H1 (cell line): Measurements from ENCODE around the gene RAB31. TPM values are rescaled to one million over a fixed set of nuclear protein-coding genes. Genes with fewer than 3 reads are reported as not detected.

Experiments used
- CTCF ChIA-PET: fragments of 300-600 bp; sonication (Branson Sonifier 250); formaldehyde crosslinking; loops from one replicate; lab custom pipeline; 2021; ENCODE audit not compliant: partially characterized antibody; lab: Charles Lee
- POLR2A ChIA-PET: fragments of 300-600 bp; sonication (Branson Sonifier 250); formaldehyde crosslinking; loops from one replicate; lab custom pipeline; 2021; ENCODE audit warnings: inconsistent platforms; ENCODE audit not compliant: partially characterized antibody; lab: Charles Lee
- DNase-seq, 2 experiments: peaks; one replicate each; pipeline versions ENCODE4 v3.0.0 to v3.0.0-alpha.2; 2010 to 2022; ENCODE audit warnings: low spot score in 2 of 2, low read depth in 1 of 2, mixed read lengths in 1 of 2
- FAIRE-seq: peaks from 2 replicates; lab custom pipeline; 2011; peaks lifted over from hg19 to GRCh38; lab: Jason Lieb, UNC
- H2AFZ ChIP-seq: 2 replicates; pipeline ENCODE4 v1.8.1; 2012; ENCODE audit warnings: low read length, inconsistent platforms
- H2AK5ac ChIP-seq: 2 replicates; pipeline ENCODE4 v1.6.1; 2013; ENCODE audit warnings: low read depth, low read length
- H2BK120ac ChIP-seq: replicated peaks from 2 replicates; pipeline ENCODE3; 2013; ENCODE audit warnings: low read depth, low read length, inconsistent platforms
- H2BK12ac ChIP-seq: 2 replicates; pipeline ENCODE4 v1.6.1; 2013; ENCODE audit warnings: low read depth, low read length
- H2BK15ac ChIP-seq: 2 replicates; pipeline ENCODE4 v1.6.1; 2013; ENCODE audit warnings: low read length
- H2BK20ac ChIP-seq: 2 replicates; pipeline ENCODE4 v1.6.1; 2013; ENCODE audit warnings: low read length
- H2BK5ac ChIP-seq: 2 replicates; pipeline ENCODE4 v1.6.1; 2013; ENCODE audit warnings: low read depth, low read length
- H3K14ac ChIP-seq: 2 replicates; pipeline ENCODE4 v1.6.1; 2013; ENCODE audit warnings: inconsistent platforms; ENCODE audit not compliant: insufficient read length
- H3K18ac ChIP-seq: 2 replicates; pipeline ENCODE4 v1.6.1; 2013; ENCODE audit warnings: low read length; ENCODE audit errors: extremely low read depth
- H3K23ac ChIP-seq: 2 replicates; pipeline ENCODE4 v1.6.1; 2013; ENCODE audit warnings: inconsistent platforms; ENCODE audit not compliant: insufficient read length
- H3K23me2 ChIP-seq: 2 replicates; pipeline ENCODE4 v1.6.1; 2013; ENCODE audit warnings: low read depth, low read length
- H3K27ac ChIP-seq: 2 replicates; pipeline ENCODE4 v1.6.1; 2011; ENCODE audit warnings: low read depth, low read length, inconsistent platforms
- H3K27me3 ChIP-seq, 4 experiments: replicated peaks in 1 of 4; 1 replicate in 1 of 4; 2 replicates in 3 of 4; pipeline versions ENCODE4 v1.6.1 to v1.8.1; 2011 to 2013; ENCODE audit warnings: low read length in 3 of 4, mild to moderate bottlenecking in 3 of 4, inconsistent platforms in 2 of 4, mixed read lengths in 2 of 4, moderate library complexity in 1 of 4; ENCODE audit not compliant: control insufficient read depth in 3 of 4, insufficient read depth in 3 of 4; ENCODE audit errors: extremely low read depth in 1 of 4
- H3K36me3 ChIP-seq, 4 experiments: 2 replicates each; pipeline versions ENCODE4 v1.6.1 to v1.8.1; 2011 to 2013; ENCODE audit warnings: mild to moderate bottlenecking in 4 of 4, low read length in 3 of 4, moderate library complexity in 2 of 4, control low read depth in 1 of 4, inconsistent platforms in 1 of 4; ENCODE audit not compliant: insufficient read depth in 4 of 4, control insufficient read depth in 2 of 4
- H3K4ac ChIP-seq: replicated peaks from 2 replicates; pipeline ENCODE3; 2013; ENCODE audit warnings: low read length, low read depth, mixed read lengths, inconsistent platforms; ENCODE audit not compliant: insufficient read length
- H3K4me1 ChIP-seq, 4 experiments: replicated peaks in 1 of 4; 1 replicate in 1 of 4; 2 replicates in 3 of 4; pipeline versions ENCODE4 v1.6.1 to v1.8.1; 2011 to 2013; ENCODE audit warnings: low read length in 3 of 4, inconsistent platforms in 2 of 4, mixed read lengths in 1 of 4; ENCODE audit not compliant: insufficient read depth in 4 of 4, control insufficient read depth in 3 of 4
- H3K4me2 ChIP-seq, 2 experiments: 2 replicates each; pipeline versions ENCODE4 v1.6.1 to v1.8.1; 2011 to 2013; ENCODE audit warnings: low read depth in 2 of 2, low read length in 2 of 2, control low read depth in 1 of 2, inconsistent platforms in 1 of 2, mild to moderate bottlenecking in 1 of 2; ENCODE audit not compliant: insufficient read depth in 1 of 2
- H3K4me3 ChIP-seq, 4 experiments: fragments of 200-600, 300-600 bp in 1 of 4; sonication (generic), shearing (Covaris generic), sonication (Bioruptor Twin) in 1 of 4; 2 replicates each; pipeline versions ENCODE4 v1.5.1 to v1.8.1; 2011 to 2016; ENCODE audit warnings: low read length in 4 of 4, low read depth in 3 of 4, control low read depth in 2 of 4, inconsistent platforms in 2 of 4, mild to moderate bottlenecking in 2 of 4, mixed read lengths in 1 of 4, moderate library complexity in 1 of 4; ENCODE audit not compliant: insufficient read depth in 2 of 4; ENCODE audit errors: extremely low read depth in 1 of 4
- H3K56ac ChIP-seq: replicated peaks from 2 replicates; pipeline ENCODE3; 2013; ENCODE audit warnings: low read depth, mild to moderate bottlenecking, mixed read lengths, low read length, inconsistent platforms; ENCODE audit not compliant: insufficient read length
- H3K79me1 ChIP-seq: 2 replicates; pipeline ENCODE4 v1.6.1; 2013; ENCODE audit warnings: low read depth, low read length, control low read depth
- H3K79me2 ChIP-seq, 2 experiments: 2 replicates each; pipeline versions ENCODE4 v1.6.1 to v1.8.1; 2012 to 2013; ENCODE audit warnings: low read length in 2 of 2, mild to moderate bottlenecking in 2 of 2, inconsistent platforms in 1 of 2; ENCODE audit not compliant: insufficient read depth in 2 of 2, control insufficient read depth in 1 of 2
- H3K9ac ChIP-seq, 4 experiments: replicated peaks in 1 of 4; 1 replicate in 1 of 4; 2 replicates in 3 of 4; pipeline versions ENCODE4 v1.6.1 to v1.8.1; 2011 to 2013; ENCODE audit warnings: low read depth in 3 of 4, low read length in 3 of 4, control low read depth in 2 of 4, mild to moderate bottlenecking in 2 of 4, moderate library complexity in 2 of 4, inconsistent platforms in 1 of 4; ENCODE audit errors: extremely low read depth in 1 of 4
- H3K9me3 ChIP-seq, 2 experiments: 2 replicates each; pipeline versions ENCODE4 v1.6.1 to v1.8.1; 2012 to 2013; ENCODE audit warnings: mild to moderate bottlenecking in 2 of 2, moderate library complexity in 2 of 2, control low read depth in 1 of 2, inconsistent platforms in 1 of 2, low read depth in 1 of 2, low read length in 1 of 2, mixed read lengths in 1 of 2; ENCODE audit not compliant: insufficient read depth in 2 of 2
- H4K20me1 ChIP-seq, 2 experiments: replicated peaks in 1 of 2; 2 replicates each; pipeline versions ENCODE3 to v1.8.1; 2011 to 2013; ENCODE audit warnings: inconsistent platforms in 2 of 2, low read length in 2 of 2, mild to moderate bottlenecking in 1 of 2; ENCODE audit not compliant: insufficient read depth in 2 of 2, control insufficient read depth in 1 of 2
- H4K5ac ChIP-seq: 2 replicates; pipeline ENCODE4 v1.6.1; 2013; ENCODE audit warnings: low read length, low read depth, mixed read lengths, inconsistent platforms; ENCODE audit not compliant: insufficient read length
- H4K8ac ChIP-seq: 2 replicates; pipeline ENCODE4 v1.8.0; 2013; ENCODE audit warnings: mild to moderate bottlenecking, moderate library complexity, low read length, inconsistent platforms; ENCODE audit not compliant: insufficient read depth; ENCODE audit errors: extremely low read depth
- H4K91ac ChIP-seq: replicated peaks from 2 replicates; pipeline ENCODE3; 2013; ENCODE audit warnings: low read length, mixed read lengths, inconsistent platforms; ENCODE audit not compliant: insufficient read length
- ATF2 ChIP-seq: IDR thresholded peaks from 2 replicates; pipeline ENCODE4 v1.6.1; 2012; ENCODE audit warnings: low read length, inconsistent platforms
- BACH1 ChIP-seq: IDR thresholded peaks from 2 replicates; pipeline ENCODE4 v1.6.1; 2012; ENCODE audit warnings: low read length, improper control_type of control experiment
- EZH2 ChIP-seq: fragments of 200-600 bp; sonication (generic); IDR thresholded peaks from 2 replicates; pipeline ENCODE4 v1.7.1; 2012; ENCODE audit warnings: low read depth, mild to moderate bottlenecking, moderate library complexity, low read length, inconsistent platforms; ENCODE audit not compliant: severe bottlenecking
- JUN ChIP-seq: IDR thresholded peaks from 2 replicates; pipeline ENCODE4 v1.6.1; 2011; ENCODE audit warnings: low read depth, mild to moderate bottlenecking, improper control_type of control experiment, low read length
- RAD21 ChIP-seq, 2 experiments: IDR thresholded peaks in 1 of 2; conservative IDR thresholded peaks in 1 of 2; 2 replicates each; pipeline ENCODE4 v1.6.1; 2011; ENCODE audit warnings: low read depth in 2 of 2, low read length in 2 of 2, improper control_type of control experiment in 1 of 2, inconsistent platforms in 1 of 2, mild to moderate bottlenecking in 1 of 2, moderate library complexity in 1 of 2
- SAP30 ChIP-seq: fragments of 300-600 bp; sonication (generic); IDR thresholded peaks from 2 replicates; pipeline ENCODE4 v1.7.1; 2012; ENCODE audit warnings: low read length, moderate library complexity, mild to moderate bottlenecking, inconsistent platforms; ENCODE audit not compliant: insufficient read depth, insufficient replicate concordance
- SIRT6 ChIP-seq: IDR thresholded peaks from one replicate; pipeline ENCODE4 v1.7.1; 2012; ENCODE audit warnings: low read length, inconsistent platforms
- TAF1 ChIP-seq: IDR thresholded peaks from 2 replicates; pipeline ENCODE4 v1.6.1; 2011; ENCODE audit warnings: mild to moderate bottlenecking, low read depth, low read length
- WGBS, 2 experiments: shearing (Covaris generic) in 1 of 2; methylation state at CpG; one replicate each; pipeline versions ENCODE4 v1.1.6 to v1.1.7; 2013 to 2015; ENCODE audit warnings: low lambda C conversion rate in 2 of 2, mixed read lengths in 2 of 2, inconsistent platforms in 1 of 2, low coverage in 1 of 2, missing lambda C conversion rate in 1 of 2; ENCODE audit not compliant: insufficient replicate concordance in 2 of 2, insufficient coverage in 1 of 2, insufficient read length in 1 of 2; ENCODE audit errors: extremely low coverage in 1 of 2, missing lambda C conversion rate in 1 of 2; 5-methylcytosine and 5-hydroxymethylcytosine counted together
- polyA plus RNA-seq, 7 experiments: library from polyadenylated mRNA; depleted of rRNA in 3 of 7; stranded (reverse) in 5 of 7; unstranded in 2 of 7; fragments of >200 nt in 5 of 7; fragments of 200-250 nt in 2 of 7; gene quantifications; 1 replicate in 5 of 7; 2 replicates in 1 of 7; 4 replicates in 1 of 7; pipeline versions ENCODE4 v1.2.1 to v1.2.3, GENCODE V29; 2011 to 2013; ENCODE audit warnings: missing spikeins in 2 of 7, mixed read lengths in 2 of 7
- total RNA-seq: library from RNA; stranded (reverse); fragmentation: NEBNext Ultra II Directional; extraction: Animal tissue kit (Norgen Biotek cat#: 25700); gene quantifications from 2 replicates; pipeline ENCODE4 v1.2.1, GENCODE V29; 2021
- TF ChIP-seq, protein P1 (sequence below): IDR thresholded peaks from 2 replicates; pipeline ENCODE4 v1.6.1; 2011; ENCODE audit warnings: low read length, improper control_type of control experiment

The RAB31 gene
- total and polyA plus RNA-seq, 2 of the 8 experiments (the other 6 are each of a cell fraction or from before 2014, with no cell fraction given) = 15.2 to 40.9 TPM

DNA sequence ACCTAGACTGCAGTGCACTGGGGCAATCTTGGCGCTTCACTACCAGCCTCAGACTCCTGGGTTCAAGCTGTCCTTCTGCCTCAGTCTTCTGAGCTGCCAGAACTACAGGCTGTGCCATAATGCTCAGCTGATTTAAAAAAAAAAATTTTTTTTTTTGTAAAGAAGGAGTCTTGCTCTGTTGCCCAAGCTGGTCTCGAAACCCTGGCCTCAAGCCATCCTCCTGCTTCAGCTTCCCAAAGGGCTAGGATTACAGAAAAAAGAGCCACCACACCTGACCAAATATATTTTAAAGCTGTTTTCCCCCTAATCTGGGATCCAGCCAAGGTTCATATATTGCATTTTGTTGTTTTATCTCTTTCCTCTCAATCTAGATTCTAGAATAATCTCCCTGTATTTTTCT is 82.2 kb downstream of the RAB31 start:
- Histone ChIP-seq H3K23ac (no peak overlapping the region), H3K9ac (no peak overlapping the region), H4K91ac (no peak overlapping the region), H4K5ac (no peak overlapping the region), H3K9me3 (no peaks in the 10 kb centered on the region), H3K18ac (no peak overlapping the region), H4K8ac (no peak overlapping the region), H3K23me2 (no peaks in the 10 kb centered on the region), H3K79me1 (no peaks in the 10 kb centered on the region), H3K27ac (no peak overlapping the region), H2BK120ac (no peak overlapping the region), H3K36me3 (no peaks in the 10 kb centered on the region), H3K4ac (no peak overlapping the region), H2AFZ (no peak overlapping the region), H3K4me1 (no peaks in the 10 kb centered on the region), H3K27me3 (no peaks in the 10 kb centered on the region), H4K20me1 (no peaks in the 10 kb centered on the region), H2BK5ac (no peak overlapping the region), H2BK15ac (no peak overlapping the region), H2AK5ac (no peak overlapping the region), H2BK20ac (no peak overlapping the region), H3K56ac (no peak overlapping the region), H2BK12ac (no peak overlapping the region), H3K4me2 (no peak overlapping the region), H3K4me3 (no peak overlapping the region), H3K79me2 (no peaks in the 10 kb centered on the region), H3K14ac (no peak overlapping the region)
- CTCF ChIA-PET = interaction anchor here (1.2 kb wide), 1 partner anchor 18 kb away, joined by 4 read pairs; no protein-coding TSS in a partner anchor
- POLR2A ChIA-PET = no interaction called here
- DNase-seq (no peak), FAIRE-seq (no peak)
- WGBS, 2 experiments = 89% methylated on average over 2 of the region's 2 CpGs; no CpG with 5 or more reads in 1 of the 2 experiments
- no peak for TF ChIP-seq ATF2
- TF ChIP-seq SAP30 = no peak
- no peak for TF ChIP-seq BACH1
- TF ChIP-seq, protein P1, sequence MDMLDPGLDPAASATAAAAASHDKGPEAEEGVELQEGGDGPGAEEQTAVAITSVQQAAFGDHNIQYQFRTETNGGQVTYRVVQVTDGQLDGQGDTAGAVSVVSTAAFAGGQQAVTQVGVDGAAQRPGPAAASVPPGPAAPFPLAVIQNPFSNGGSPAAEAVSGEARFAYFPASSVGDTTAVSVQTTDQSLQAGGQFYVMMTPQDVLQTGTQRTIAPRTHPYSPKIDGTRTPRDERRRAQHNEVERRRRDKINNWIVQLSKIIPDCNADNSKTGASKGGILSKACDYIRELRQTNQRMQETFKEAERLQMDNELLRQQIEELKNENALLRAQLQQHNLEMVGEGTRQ = no peak
- no peak for TF ChIP-seq JUN
- TF ChIP-seq TAF1 = no peak
- TF ChIP-seq EZH2 = no peak
- no peak for TF ChIP-seq SIRT6
- TF ChIP-seq RAD21 (IDR thresholded peaks at IDR 0.05 in 1 of 2, conservative IDR thresholded peaks at IDR 0.05 in 1 of 2; ENCODE audit: low read depth in 2 of 2, low read length in 2 of 2) = no peak
